PC-9 (cell line): Measurements from ENCODE around the gene CALD1.

Experiments
- CTCF ChIP-seq: fragments of 200-600 bp; sonication (generic); conservative IDR thresholded peaks from 2 replicates; pipeline ENCODE4 v1.6.1; 2017; ENCODE audit warnings: mixed run types, antibody characterized with exemption, mild to moderate bottlenecking, moderate library complexity
- EZH2 ChIP-seq: fragments of 200-600 bp; sonication (generic); IDR thresholded peaks from 2 replicates; pipeline ENCODE4 v1.8.0; 2017; ENCODE audit warnings: antibody characterized with exemption, low read depth

GRCh38 chr7:134758981-134759380 lies 20.5 kb upstream of the CALD1 start:
- TF ChIP-seq CTCF (no peak), EZH2 (no peak)
